CD4-positive, alpha-beta T cell treated with Interleukin-10 for 1 hour (primary cell): ENCODE data around the gene KRTAP20-2.

ENCODE experiments used
- DNase-seq: peaks from one replicate; pipeline ENCODE4 v3.0.0-alpha.2; 2020

Gene KRTAP20-2

GRCh38 chr21:30676737-30677136 is 41.7 kb downstream of the KRTAP20-2 start:
- no peak for DNase-seq

DNA sequence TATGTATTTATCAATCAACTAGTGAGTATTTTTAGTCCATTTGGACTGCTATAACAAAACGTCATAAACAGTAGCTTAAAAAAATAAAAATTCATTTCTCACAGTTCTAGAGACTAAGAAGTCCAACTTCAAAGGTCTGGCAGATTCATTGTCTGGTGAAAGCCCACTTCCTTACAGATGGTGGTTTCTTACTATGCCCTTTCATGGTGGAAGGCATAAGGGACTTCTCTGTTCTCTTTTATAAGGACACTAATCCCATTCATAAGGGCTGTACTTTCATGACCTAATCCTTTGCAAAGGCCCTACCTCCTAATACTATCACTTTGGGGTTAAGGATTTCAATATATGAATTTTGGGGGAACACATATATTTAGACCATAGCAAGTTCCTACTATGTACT is 45.6 kb downstream of the KRTAP20-2 start:
- DNase-seq: no peak

- no peak for DNase-seq
These were observed 49.5 kb downstream of the KRTAP20-2 start for GRCh38 chr21:30684506-30684905.
